Mesenchymal stem cell (in vitro differentiated cells and primary cell): Measurements from ENCODE around the gene TENM4.

ENCODE experiments used
- DNase-seq: peaks from one replicate; pipeline ENCODE4 v3.0.0-alpha.2; 2013
- H2AFZ ChIP-seq: one replicate; pipeline ENCODE4 v1.6.1; 2013; ENCODE audit warnings: low read depth, mild to moderate bottlenecking, control low read depth, inconsistent platforms, low read length, moderate library complexity
- H2AK5ac ChIP-seq: 2 replicates; pipeline ENCODE4 v1.6.1; 2013; ENCODE audit warnings: low read length, moderate library complexity, mild to moderate bottlenecking, inconsistent platforms; ENCODE audit not compliant: severe bottlenecking
- H2BK120ac ChIP-seq: one replicate; pipeline ENCODE4 v1.6.1; 2013; ENCODE audit warnings: low read depth, mild to moderate bottlenecking, inconsistent platforms, low read length, moderate library complexity
- H2BK12ac ChIP-seq, 2 experiments: one replicate each; pipeline ENCODE4 v1.6.1; 2013; ENCODE audit warnings: inconsistent platforms in 2 of 2, low read length in 2 of 2, mild to moderate bottlenecking in 2 of 2, moderate library complexity in 2 of 2, control low read depth in 1 of 2
- H2BK15ac ChIP-seq: one replicate; pipeline ENCODE4 v1.6.1; 2013; ENCODE audit warnings: mild to moderate bottlenecking, low read depth, inconsistent platforms; ENCODE audit not compliant: poor library complexity, severe bottlenecking
- H2BK5ac ChIP-seq: 2 replicates; pipeline ENCODE4 v1.6.1; 2013; ENCODE audit warnings: low read depth, mild to moderate bottlenecking, low read length, control low read depth, inconsistent platforms; ENCODE audit not compliant: poor library complexity, severe bottlenecking
- H3K14ac ChIP-seq, 2 experiments: one replicate each; pipeline ENCODE4 v1.6.1; 2013; ENCODE audit warnings: inconsistent platforms in 2 of 2, low read length in 2 of 2, control low read depth in 1 of 2, mild to moderate bottlenecking in 1 of 2, moderate library complexity in 1 of 2
- H3K18ac ChIP-seq, 2 experiments: one replicate each; pipeline ENCODE4 v1.6.1; 2013; ENCODE audit warnings: inconsistent platforms in 2 of 2, low read length in 2 of 2, control low read depth in 1 of 2, low read depth in 1 of 2, mild to moderate bottlenecking in 1 of 2
- H3K23ac ChIP-seq, 2 experiments: one replicate each; pipeline ENCODE4 v1.6.1; 2013; ENCODE audit warnings: inconsistent platforms in 2 of 2, low read length in 2 of 2, mild to moderate bottlenecking in 2 of 2, moderate library complexity in 2 of 2, control low read depth in 1 of 2
- H3K27ac ChIP-seq: 2 replicates; pipeline ENCODE4 v1.5.1; 2013; ENCODE audit warnings: mild to moderate bottlenecking, moderate library complexity, low read length, control low read depth, inconsistent platforms; ENCODE audit not compliant: poor library complexity, severe bottlenecking
- H3K27me3 ChIP-seq, 2 experiments: 2 replicates each; pipeline versions ENCODE4 v1.6.1 to v1.7.0; 2013; ENCODE audit warnings: low read length in 2 of 2, mild to moderate bottlenecking in 2 of 2, moderate library complexity in 2 of 2, control low read depth in 1 of 2, inconsistent platforms in 1 of 2; ENCODE audit not compliant: control insufficient read depth in 1 of 2, insufficient read depth in 1 of 2
- H3K36me3 ChIP-seq, 2 experiments: 2 replicates each; pipeline versions ENCODE4 v1.6.1 to v1.7.0; 2013; ENCODE audit warnings: low read length in 2 of 2, control low read depth in 1 of 2, inconsistent platforms in 1 of 2, low read depth in 1 of 2, mild to moderate bottlenecking in 1 of 2; ENCODE audit not compliant: insufficient read depth in 2 of 2, control insufficient read depth in 1 of 2
- H3K4ac ChIP-seq, 2 experiments: one replicate each; pipeline ENCODE4 v1.6.1; 2013; ENCODE audit warnings: inconsistent platforms in 2 of 2, low read length in 2 of 2, mild to moderate bottlenecking in 2 of 2, moderate library complexity in 2 of 2, control low read depth in 1 of 2, low read depth in 1 of 2
- H3K4me1 ChIP-seq: 2 replicates; pipeline ENCODE4 v1.6.1; 2013; ENCODE audit warnings: low read depth, low read length, control low read depth; ENCODE audit not compliant: control insufficient read depth, insufficient read depth
- H3K4me2 ChIP-seq: 2 replicates; pipeline ENCODE4 v1.6.1; 2013; ENCODE audit warnings: low read length, mild to moderate bottlenecking, inconsistent platforms; ENCODE audit not compliant: poor library complexity, severe bottlenecking
- H3K4me3 ChIP-seq, 2 experiments: 2 replicates each; pipeline versions ENCODE4 v1.5.1 to v1.7.0; 2013; ENCODE audit warnings: low read length in 2 of 2, mild to moderate bottlenecking in 2 of 2, control low read depth in 1 of 2, low read depth in 1 of 2; ENCODE audit not compliant: insufficient read depth in 1 of 2
- H3K79me1 ChIP-seq: replicated peaks from 2 replicates; pipeline ENCODE4 v1.6.1; 2013; ENCODE audit warnings: mild to moderate bottlenecking, control low read depth, low read length, inconsistent platforms; ENCODE audit not compliant: poor library complexity, severe bottlenecking
- H3K9ac ChIP-seq: 2 replicates; pipeline ENCODE4 v1.7.0; 2013; ENCODE audit warnings: mild to moderate bottlenecking, low read length, moderate library complexity
- H3K9me3 ChIP-seq: 2 replicates; pipeline ENCODE4 v1.7.0; 2013; ENCODE audit warnings: mild to moderate bottlenecking, low read length; ENCODE audit not compliant: control insufficient read depth
- H4K8ac ChIP-seq: one replicate; pipeline ENCODE4 v1.6.1; 2013; ENCODE audit warnings: inconsistent platforms, mild to moderate bottlenecking, low read length, moderate library complexity
- H4K91ac ChIP-seq: one replicate; pipeline ENCODE4 v1.6.1; 2013; ENCODE audit warnings: mild to moderate bottlenecking, low read length, inconsistent platforms
- WGBS: methylation state at CpG from one replicate; pipeline ENCODE4 v1.1.7; 2013; ENCODE audit warnings: mixed read lengths; 5-methylcytosine and 5-hydroxymethylcytosine counted together

TENM4 gene

GRCh38 chr11:78772186-78772585 is 668.6 kb downstream of the TENM4 start:
- Histone ChIP-seq H3K14ac (no peak overlapping the region), H3K4ac (no peak overlapping the region), H2BK15ac (no peak overlapping the region), H3K4me1 (no peaks in the 10 kb centered on the region), H3K79me1 (no peaks in the 10 kb centered on the region), H2BK12ac (no peak overlapping the region), H2BK120ac (no peak overlapping the region), H2AK5ac (no peak overlapping the region), H3K4me3 (no peak overlapping the region), H4K91ac (no peak overlapping the region), H4K8ac (no peak overlapping the region), H2AFZ (no peak overlapping the region), H3K27me3 (no peaks in the 10 kb centered on the region), H3K36me3 (peaks cover 0 to 10% of the 10 kb centered on the region in 2 experiments), H3K18ac (no peak overlapping the region), H3K4me2 (no peak overlapping the region), H3K9ac (no peak overlapping the region), H3K23ac (no peak overlapping the region), H3K27ac (no peak overlapping the region), H2BK5ac (no peak overlapping the region), H3K9me3 (no peaks in the 10 kb centered on the region)
- DNase-seq: no peak
- 95% methylated on average over 3 of the region's 3 CpGs for WGBS

GRCh38 chr11:78770931-78771330 is 669.9 kb downstream of the TENM4 start:
- Histone ChIP-seq H3K18ac (no peak overlapping the region), H3K36me3 (peaks cover 0 to 16% of the 10 kb centered on the region in 2 experiments), H4K8ac (no peak overlapping the region), H3K79me1 (no peaks in the 10 kb centered on the region), H3K4me1 (no peaks in the 10 kb centered on the region), H3K23ac (no peak overlapping the region), H2BK5ac (no peak overlapping the region), H3K14ac (no peak overlapping the region), H3K9me3 (no peaks in the 10 kb centered on the region), H2BK120ac (no peak overlapping the region), H2AK5ac (no peak overlapping the region), H2BK12ac (no peak overlapping the region), H3K4ac (no peak overlapping the region), H2BK15ac (no peak overlapping the region), H3K4me2 (no peak overlapping the region), H4K91ac (no peak overlapping the region), H3K9ac (no peak overlapping the region), H3K4me3 (no peak overlapping the region), H2AFZ (no peak overlapping the region), H3K27ac (no peak overlapping the region), H3K27me3 (no peaks in the 10 kb centered on the region)
- 89% methylated on average over 6 of the region's 6 CpGs for WGBS
- DNase-seq: no peak

GRCh38 chr11:78768971-78769370 is 671.9 kb downstream of the TENM4 start:
- Histone ChIP-seq H4K91ac (no peak overlapping the region), H3K36me3 (peaks cover 0 to 15% of the 10 kb centered on the region in 2 experiments), H3K4ac (no peak overlapping the region), H2BK12ac (no peak overlapping the region), H3K9me3 (no peaks in the 10 kb centered on the region), H3K23ac (no peak overlapping the region), H2AFZ (no peak overlapping the region), H2BK15ac (no peak overlapping the region), H3K18ac (no peak overlapping the region), H4K8ac (no peak overlapping the region), H3K27me3 (no peaks in the 10 kb centered on the region), H3K27ac (no peak overlapping the region), H3K4me3 (no peak overlapping the region), H2AK5ac (no peak overlapping the region), H3K79me1 (no peaks in the 10 kb centered on the region), H3K4me1 (no peaks in the 10 kb centered on the region), H3K4me2 (no peak overlapping the region), H3K9ac (no peak overlapping the region), H2BK5ac (no peak overlapping the region), H3K14ac (no peak overlapping the region), H2BK120ac (no peak overlapping the region)
- no peak for DNase-seq
- WGBS: 87% methylated on average over 5 of the region's 5 CpGs

- Histone ChIP-seq H2BK12ac (no peak overlapping the region), H4K91ac (no peak overlapping the region), H2BK5ac (no peak overlapping the region), H2AK5ac (no peak overlapping the region), H3K9ac (no peak overlapping the region), H2AFZ (no peak overlapping the region), H3K4ac (no peak overlapping the region), H3K4me1 (no peaks in the 10 kb centered on the region), H3K4me2 (no peak overlapping the region), H3K79me1 (no peaks in the 10 kb centered on the region), H4K8ac (no peak overlapping the region), H3K23ac (no peak overlapping the region), H2BK120ac (no peak overlapping the region), H3K4me3 (no peak overlapping the region), H3K36me3 (peaks cover 0 to 20% of the 10 kb centered on the region in 2 experiments), H3K9me3 (no peaks in the 10 kb centered on the region), H3K14ac (no peak overlapping the region), H2BK15ac (no peak overlapping the region), H3K18ac (no peak overlapping the region), H3K27ac (no peak overlapping the region), H3K27me3 (no peaks in the 10 kb centered on the region)
- no peak for DNase-seq
- WGBS: 79% methylated on average over 3 of the region's 3 CpGs
Measured at GRCh38 chr11:78768345-78768744, 672.5 kb downstream of the TENM4 start.
